Measurements from ENCODE around the gene SLC25A17. TPM values are rescaled to one million over a fixed set of nuclear protein-coding genes. Genes with fewer than 3 reads are reported as not detected.
"Not testable (repeated sequence)": the region's sequence is repeated elsewhere in the genome, so short reads cannot be mapped to it uniquely, and the experiment has no call there.

Gene SLC25A17
- polyA plus RNA-seq, 3 donors: 42.5 to 42.9 (median 42.5) TPM

DNA sequence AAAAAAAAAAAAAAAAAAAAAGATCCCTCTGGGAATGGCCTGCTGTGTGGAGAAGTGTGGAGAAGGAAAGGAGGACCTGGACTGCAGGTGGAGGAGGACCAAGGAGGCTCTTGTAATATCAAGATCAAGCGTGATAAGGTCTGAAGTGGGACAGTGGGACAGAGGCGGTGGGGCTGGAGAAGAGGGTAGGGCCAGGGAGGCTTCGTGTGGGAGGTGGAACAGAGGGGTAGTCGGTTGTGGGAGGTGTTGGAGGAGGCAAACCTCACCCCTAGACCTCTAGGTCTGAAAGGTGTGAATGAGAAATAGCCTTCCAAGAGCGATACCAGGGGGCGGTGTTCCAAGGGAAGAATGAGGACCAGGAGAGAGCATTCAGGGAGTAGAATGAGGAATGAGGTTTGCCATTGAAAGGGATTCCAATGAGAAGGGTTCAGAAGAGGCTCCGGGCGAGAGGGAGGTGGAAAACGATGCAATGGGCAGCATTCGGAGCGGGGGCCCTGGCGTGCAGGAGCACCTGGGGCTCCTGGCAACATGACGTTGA is 95.7 kb downstream of the SLC25A17 start:
- DNase-seq (ENCODE audit: low read depth in 3 of 3, low spot score in 2 of 3): no peak

DNA sequence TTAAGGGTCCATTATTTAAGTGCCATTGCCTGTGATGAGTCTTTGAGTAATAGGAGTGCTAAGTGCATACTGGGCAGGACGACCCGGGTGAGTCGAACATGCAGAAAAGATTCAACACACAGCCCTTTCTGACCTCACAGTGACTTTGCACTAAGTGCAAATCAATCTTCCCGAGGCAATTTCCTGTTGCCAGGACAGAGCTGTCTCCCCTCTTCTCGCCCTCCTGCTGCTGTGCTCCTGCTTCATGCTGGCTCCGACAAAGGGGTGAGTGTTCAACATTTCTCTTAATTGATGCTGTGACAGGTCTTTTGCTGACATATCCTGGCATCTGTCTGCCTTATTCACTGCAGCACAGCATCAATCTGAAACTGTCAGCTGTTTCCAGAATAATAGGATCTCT is 97.9 kb downstream of the SLC25A17 start:
- DNase-seq (ENCODE audit: low read depth in 3 of 3, low spot score in 2 of 3): no peak

DNA sequence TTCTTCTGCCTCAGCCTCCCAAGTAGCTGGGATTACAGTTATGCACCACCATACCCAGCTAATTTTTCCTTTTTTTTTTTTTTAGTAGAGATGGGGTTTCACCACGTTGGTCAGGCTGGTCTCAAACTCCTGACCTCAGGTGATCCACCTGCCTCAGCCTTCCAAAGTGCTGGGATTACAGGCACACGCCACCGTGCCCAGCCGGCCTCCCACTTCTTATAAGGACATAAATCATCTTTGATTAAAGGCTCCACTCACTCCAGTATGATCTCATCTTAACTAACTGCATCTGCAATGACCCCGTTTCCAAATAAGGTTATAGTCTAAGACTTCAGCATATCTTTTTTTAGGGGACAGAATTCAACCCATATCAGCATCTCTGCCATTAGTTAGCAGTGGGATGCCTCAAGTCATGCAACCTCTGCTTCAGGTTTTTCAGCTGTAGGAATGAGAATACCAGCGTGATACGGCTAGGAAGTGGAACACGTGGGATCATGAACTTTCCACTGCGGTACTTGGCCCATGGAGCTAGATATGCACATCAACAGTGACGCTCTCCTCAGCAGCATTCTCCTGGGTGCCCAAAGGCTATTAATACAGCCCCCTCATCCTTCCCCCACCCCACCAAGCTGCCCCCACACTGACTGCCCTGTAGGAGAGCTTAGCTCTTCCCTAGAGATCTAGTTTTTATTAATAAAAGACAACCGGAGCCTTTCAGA is 98.4 kb downstream of the SLC25A17 start:
- DNase-seq (ENCODE audit: low read depth in 3 of 3, low spot score in 2 of 3): no peak

DNA sequence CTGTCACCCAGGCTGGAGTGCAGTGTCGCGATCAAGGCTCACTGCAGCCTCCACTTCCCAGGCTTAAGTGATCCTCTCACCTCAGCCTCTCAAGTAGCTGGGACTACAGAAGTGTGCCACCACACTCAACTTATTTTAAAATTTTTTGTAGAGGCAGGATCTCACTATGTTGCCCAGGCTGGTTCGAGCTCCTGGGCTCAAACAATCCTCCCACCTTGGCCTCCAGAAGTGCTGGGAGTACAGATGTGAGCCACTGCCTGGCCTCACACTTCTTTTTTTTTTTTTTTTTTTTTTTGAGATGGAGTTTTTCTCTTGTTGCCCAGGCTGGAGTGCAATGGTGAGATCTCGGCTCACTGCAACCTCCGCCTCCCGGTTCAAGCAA is 99.0 kb downstream of the SLC25A17 start:
- not testable (repeated sequence) for DNase-seq (ENCODE audit: low read depth in 3 of 3, low spot score in 2 of 3)

Other genes with a start within 250 kb of the SLC25A17 start
- 10 to 100 TPM; 17.2 to 21.4 (median 20.4) TPM for gene MRTFA, start 182.6 kb downstream of the SLC25A17 start, polyA plus RNA-seq (ENCODE audit: insufficient read length in 3 of 3)
- under 1 TPM; 0.16 to 0.43 (median 0.17) TPM for gene MCHR1, start 139.9 kb downstream of the SLC25A17 start, polyA plus RNA-seq (ENCODE audit: insufficient read length in 3 of 3)
- gene ST13, start 37.3 kb upstream of the SLC25A17 start, polyA plus RNA-seq (ENCODE audit: insufficient read length in 3 of 3): 100 to 1,000 TPM; 702 to 764 (median 731) TPM
- gene XPNPEP3, start 37.8 kb upstream of the SLC25A17 start, polyA plus RNA-seq (ENCODE audit: insufficient read length in 3 of 3): 10 to 100 TPM; 12.6 to 24.8 (median 23.2) TPM
- gene DNAJB7, start 42.8 kb upstream of the SLC25A17 start, polyA plus RNA-seq (ENCODE audit: insufficient read length in 3 of 3): under 1 TPM; 0.32 to 0.33 (median 0.33) TPM
- 10 to 100 TPM; 66.4 to 77.4 (median 76.6) TPM for gene RBX1, start 132.0 kb upstream of the SLC25A17 start, polyA plus RNA-seq (ENCODE audit: insufficient read length in 3 of 3)

Measured in right renal cortex interstitium (tissue), 3 donors.